Activated CD4-positive, alpha-beta T cell treated with anti-CD3 and anti-CD28 coated beads for 48 hours (primary cell): ENCODE results near the gene LPCAT1.
A peak's percentile ranks its signal among the peaks of the same experiment; 100 is the strongest.
"Not testable (repeated sequence)": the region's sequence is repeated elsewhere in the genome, so short reads cannot be mapped to it uniquely, and the experiment has no call there.

Experiments
- DNase-seq: peaks from one replicate; pipeline ENCODE4 v3.0.0-alpha.2; 2020

LPCAT1 gene

GRCh38 chr5:1463326-1464095 lies 60.2 kb downstream of the LPCAT1 start:
- DNase-seq, result no peak

GRCh38 chr5:1462358-1462757 lies 61.4 kb downstream of the LPCAT1 start:
- no peak for DNase-seq

DNA sequence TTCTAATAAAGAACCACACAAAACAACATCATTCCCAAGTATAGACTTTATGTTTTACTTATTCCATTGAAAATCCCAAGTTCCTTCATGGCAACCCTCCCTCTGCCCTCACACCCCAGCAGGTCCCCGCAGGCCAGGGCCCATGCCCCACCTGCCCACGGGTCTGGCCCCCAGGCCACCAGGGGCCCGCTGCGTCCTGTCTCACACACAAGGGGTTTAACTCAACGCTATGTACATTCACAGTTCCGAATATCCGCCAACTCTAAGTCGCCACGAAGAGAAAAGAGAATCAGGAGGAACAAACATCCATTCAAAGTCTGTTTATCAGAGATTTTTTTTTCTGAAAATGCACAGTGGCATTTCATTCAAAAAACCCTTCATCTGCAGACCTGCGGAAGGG lies 62.4 kb downstream of the LPCAT1 start:
- no peak for DNase-seq

GRCh38 chr5:1460054-1460682 lies 63.6 kb downstream of the LPCAT1 start:
- DNase-seq, result no peak

- not testable (repeated sequence) for DNase-seq
These were observed 64.3 kb downstream of the LPCAT1 start for GRCh38 chr5:1459435-1459834.

DNA sequence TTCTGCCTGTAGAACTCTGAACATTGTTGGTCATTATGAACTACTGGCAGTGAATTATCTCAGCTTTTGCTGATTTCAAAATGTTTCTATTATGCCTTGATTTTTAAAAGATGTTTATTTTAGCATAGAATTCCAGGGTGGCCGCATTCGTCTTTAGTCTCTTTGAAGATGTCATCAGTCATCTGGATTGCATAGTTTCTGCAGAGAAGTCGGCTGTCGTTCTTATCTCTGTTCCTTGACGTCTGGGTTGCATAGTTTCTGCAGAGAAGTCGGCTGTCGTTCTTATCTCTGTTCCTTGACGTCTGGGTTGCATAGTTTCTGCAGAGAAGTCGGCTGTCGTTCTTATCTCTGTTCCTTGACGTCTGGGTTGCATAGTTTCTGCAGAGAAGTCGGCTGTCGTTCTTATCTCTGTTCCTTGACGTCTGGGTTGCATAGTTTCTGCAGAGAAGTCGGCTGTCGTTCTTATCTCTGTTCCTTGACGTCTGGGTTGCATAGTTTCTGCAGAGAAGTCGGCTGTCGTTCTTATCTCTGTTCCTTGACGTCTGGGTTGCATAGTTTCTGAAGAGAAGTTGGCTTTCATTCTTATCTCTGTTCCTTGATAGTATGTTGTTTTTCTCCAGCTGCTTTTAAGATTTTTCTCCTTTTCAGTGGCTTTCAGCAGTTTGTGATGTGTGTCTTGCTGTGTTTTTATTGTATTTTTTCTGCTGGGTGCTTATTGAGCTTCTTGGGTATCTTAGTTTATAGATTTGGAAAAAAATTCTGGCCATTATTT lies 67.5 kb downstream of the LPCAT1 start:
- not testable (repeated sequence) for DNase-seq

DNA sequence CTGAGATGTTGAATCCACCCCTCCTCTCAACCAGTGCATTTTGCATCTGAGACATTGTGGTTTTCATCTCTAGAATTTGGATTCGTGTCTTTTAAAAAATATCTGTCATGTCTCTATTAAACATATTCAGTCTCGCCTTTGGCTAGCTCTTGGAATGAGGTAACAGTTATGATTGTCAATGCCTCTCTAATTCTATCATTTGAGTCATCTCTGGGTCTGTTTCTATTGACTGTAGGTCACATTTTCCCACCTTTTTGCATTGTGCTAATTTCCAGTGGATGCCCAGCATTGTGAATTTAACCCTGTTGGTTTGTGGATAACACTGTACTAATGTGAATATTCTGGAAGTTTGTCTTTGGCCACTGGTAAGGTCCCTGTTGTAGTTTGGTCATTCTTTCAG lies 70.1 kb downstream of the LPCAT1 start:
- no peak for DNase-seq

- no peak for DNase-seq
These were observed 74.6 kb downstream of the LPCAT1 start for GRCh38 chr5:1449081-1449630.

GRCh38 chr5:1448511-1449011 lies 75.2 kb downstream of the LPCAT1 start:
- DNase-seq, result peak; percentile 32

GRCh38 chr5:1447671-1448361 lies 75.9 kb downstream of the LPCAT1 start:
- no peak for DNase-seq

GRCh38 chr5:1446602-1447343 lies 77.0 kb downstream of the LPCAT1 start:
- no peak for DNase-seq

DNA sequence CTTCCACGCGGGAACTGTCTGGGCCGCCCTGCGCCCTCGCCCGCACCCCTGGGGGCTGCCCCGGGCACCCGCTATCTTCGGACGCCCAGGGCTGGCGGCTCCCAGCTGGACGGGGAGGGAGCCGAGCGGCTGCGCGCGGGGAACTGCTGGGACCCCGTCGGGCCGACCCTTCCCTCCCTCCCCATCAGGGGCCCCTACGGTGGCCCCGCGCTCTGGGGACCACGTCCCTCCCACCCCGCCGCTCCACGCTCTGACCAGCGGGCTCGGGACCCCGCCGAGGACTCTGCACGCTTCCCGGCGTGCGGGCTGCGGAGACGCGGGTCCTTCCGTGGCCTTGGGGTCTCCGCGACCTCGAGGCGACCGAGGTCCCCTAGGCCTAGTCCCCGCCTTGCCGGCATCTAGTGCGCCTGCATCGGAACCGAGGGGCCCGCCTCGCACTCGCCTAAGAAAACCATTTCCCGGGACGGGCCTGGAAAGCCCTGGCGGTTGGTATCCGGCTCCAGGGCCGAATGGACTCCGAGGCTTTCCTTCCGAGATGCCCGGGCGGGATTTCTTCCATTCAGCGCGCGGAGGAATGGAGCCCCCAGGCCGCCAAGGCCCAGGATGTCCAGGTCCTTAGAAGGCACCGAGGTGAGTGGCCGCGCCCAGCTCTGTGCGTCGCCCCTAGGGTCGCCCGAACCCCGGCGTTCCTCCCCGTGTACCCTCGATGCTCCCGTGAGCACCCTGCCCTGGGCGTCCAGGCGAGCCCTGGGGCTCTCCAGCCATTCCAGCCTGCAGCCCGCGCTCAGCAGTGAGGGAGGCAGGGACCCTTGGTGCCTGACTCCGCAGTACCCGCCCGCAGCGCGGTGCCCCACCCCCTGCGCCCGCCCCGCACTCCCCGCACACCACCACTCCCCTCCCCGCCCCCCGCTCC lies 77.8 kb downstream of the LPCAT1 start:
- DNase-seq, result no peak

GRCh38 chr5:1445313-1445688 lies 78.5 kb downstream of the LPCAT1 start, which contains the start of gene SLC6A3:
SLC6A3 (minus strand) TSS chr5:1445440; CDS start chr5:1443197, 2,243 bp downstream.
- DNase-seq, result peak; percentile 42

DNA sequence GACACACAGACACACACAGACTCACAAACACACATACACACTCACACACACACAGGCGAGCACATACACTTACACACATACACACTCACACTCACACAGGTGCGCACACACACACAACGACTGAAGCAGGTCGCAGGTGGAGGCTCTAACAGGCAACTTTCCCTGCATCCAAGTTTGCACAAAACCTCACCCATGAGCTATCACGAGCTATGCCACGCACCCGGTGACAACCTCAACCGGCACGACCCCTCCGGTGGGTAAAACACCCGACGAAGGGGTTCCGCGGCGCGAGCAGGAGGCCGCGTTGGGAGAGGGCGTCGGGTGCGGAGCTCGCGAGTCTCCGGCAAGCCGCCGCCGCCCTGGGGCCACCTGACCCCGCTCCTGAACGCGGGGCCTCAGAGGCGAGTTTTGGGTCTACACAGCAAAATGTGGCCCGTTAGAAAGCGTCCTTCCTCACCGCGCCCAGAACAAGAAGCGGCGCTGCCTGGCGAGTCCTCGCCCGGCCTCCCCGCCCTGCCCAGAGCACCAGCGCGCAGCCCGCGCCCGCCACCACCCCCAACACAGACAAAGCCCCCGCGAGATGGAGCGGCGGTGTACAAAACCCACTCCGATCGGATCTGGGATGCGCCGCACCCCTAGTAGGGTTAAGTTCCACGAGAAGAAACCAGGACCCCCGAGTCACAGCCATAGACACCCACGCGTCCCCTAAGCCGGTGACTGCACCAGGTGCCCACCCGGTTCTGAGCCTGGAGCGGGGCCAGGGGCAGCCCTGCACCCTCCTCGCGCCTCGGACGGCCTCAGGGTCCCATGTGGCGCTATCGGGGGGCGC lies 79.2 kb downstream of the LPCAT1 start:
- no peak for DNase-seq

GRCh38 chr5:1443991-1444360 lies 79.8 kb downstream of the LPCAT1 start:
- DNase-seq, result no peak

DNA sequence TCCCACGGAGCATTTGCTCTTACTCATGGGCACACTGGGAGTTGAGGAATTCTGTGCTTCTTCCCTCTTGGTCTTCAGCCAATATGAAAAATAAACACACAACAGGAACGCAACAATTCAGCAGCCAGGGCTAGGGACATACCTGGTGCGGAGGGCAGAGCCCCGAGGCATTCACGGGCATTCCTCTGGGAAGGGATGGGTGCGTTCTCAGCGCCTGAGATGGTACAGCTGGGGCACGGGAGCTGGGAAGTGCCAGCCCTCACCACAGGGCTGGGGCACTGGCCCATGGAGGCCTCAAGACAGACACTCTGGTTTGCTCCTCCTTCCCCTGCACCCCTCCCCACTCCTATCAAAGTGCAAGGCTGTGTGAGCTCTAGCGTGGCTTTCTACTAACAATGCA lies 80.6 kb downstream of the LPCAT1 start:
- DNase-seq, result no peak

DNA sequence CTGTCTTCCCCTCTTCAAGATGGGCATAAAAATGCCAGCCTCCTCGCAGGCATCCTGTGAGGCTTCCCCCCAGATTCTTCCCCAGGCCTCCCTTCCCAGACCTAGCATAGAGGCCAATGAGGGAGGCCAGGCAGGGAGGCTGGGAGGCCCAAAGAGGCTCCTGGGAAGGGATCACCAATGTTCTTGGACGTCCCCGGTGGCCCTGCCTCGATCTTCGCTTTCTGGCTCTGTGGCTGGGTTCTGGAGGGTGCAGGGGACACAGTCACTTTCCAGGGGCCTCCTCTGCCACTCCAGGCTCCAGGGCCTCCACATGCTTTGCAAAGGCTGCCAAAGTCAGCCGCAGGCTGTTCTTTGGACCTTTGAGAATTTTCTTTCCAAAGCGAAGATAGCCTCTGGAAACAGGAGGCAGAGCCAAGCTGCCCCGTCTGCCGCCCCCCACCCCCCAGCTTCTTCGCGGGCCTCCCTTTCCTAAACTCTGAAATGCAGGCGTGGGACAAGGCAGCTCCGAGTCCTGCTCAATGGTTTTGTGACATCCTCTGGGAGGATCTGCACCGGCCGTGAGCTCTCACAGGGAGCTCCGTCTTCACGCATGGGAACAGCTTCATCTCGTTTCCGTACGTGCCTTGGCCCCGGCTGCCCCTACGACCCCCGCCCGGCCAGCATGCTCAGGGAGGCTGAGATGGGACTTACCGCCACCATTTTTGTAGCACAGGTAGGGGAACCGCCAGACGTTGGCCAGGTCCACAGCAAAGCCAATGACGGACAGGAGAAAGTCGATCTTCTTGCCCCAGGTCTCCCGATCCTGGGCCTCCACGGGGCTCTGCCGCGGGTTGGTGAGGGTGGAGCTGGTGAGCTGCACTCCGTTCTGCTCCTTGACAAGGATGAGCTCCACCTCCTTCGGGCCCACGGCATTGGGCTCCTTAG lies 81.3 kb downstream of the LPCAT1 start:
- DNase-seq, result no peak

- DNase-seq, result no peak
These were observed 82.4 kb downstream of the LPCAT1 start for GRCh38 chr5:1441166-1441865.
